SU-DHL-6 (cell line): Measurements from ENCODE around the gene MAGEA12.
"Not testable (repeated sequence)": the region's sequence is repeated elsewhere in the genome, so short reads cannot be mapped to it uniquely, and the experiment has no call there.

Source experiments
- EZH2phosphoT487 ChIP-seq: fragments of 200-600 bp; sonication (generic), shearing (Covaris generic); conservative IDR thresholded peaks from 2 replicates; pipeline ENCODE4 v1.6.1; 2018; ENCODE audit warnings: mild to moderate bottlenecking, antibody characterized with exemption, low read length, moderate library complexity, mixed read lengths
- TF ChIP-seq, protein P1 (sequence below): fragments of 200-600 bp; sonication (generic); IDR thresholded peaks from one replicate; pipeline ENCODE4 v1.5.1; 2017; ENCODE audit warnings: antibody characterized with exemption, mild to moderate bottlenecking, low read length, moderate library complexity; ENCODE audit not compliant: insufficient read depth, poor library complexity, severe bottlenecking

DNA sequence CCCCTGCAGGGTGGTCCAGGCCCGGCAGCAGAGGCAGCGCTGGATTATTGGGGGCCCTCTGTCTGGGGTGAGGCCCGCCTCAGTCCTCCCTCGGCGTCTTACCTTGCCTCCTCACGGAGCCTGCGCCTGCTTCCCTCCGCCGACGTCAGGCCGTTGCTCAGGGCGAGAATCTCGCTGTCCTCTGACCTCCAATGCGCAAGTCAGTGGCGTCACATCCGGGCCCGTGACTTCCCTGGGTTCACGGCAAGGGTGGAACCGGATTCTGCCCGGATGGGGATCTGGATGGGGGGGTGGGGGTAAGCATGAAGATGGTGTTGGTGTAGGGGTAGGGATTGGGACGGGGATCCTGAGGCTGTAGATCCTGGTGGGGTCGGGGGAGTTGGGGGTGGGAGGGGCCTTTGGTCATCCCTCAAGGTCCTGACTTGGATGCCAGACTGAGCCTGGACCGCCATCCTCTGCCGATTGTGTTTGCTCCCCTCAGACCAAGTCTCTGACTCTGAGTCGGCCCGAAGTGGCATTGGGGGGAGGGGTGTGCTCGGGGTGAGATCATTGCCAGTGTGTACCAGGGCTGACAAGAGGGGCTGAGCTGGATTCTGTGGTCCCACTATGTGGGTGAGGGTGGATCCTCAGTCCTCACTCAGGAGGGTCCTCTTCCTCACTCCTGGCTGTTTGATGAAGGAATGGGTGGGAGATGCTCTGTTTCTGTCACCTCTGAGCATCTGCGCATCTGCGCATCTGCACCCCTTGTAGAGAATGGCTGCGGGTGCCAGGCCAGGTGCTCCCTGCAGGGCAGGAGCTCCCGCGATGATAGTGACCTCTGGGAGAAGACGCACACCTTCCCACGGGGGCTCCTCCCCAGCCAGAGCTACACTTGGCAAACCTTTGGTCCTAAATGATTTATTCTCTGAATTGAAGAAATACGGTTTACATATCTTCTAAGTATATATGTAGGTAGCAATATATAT is 20.4 kb downstream of the MAGEA12 start, which contains the start of gene MAGEA2:
- TF ChIP-seq, protein P1, sequence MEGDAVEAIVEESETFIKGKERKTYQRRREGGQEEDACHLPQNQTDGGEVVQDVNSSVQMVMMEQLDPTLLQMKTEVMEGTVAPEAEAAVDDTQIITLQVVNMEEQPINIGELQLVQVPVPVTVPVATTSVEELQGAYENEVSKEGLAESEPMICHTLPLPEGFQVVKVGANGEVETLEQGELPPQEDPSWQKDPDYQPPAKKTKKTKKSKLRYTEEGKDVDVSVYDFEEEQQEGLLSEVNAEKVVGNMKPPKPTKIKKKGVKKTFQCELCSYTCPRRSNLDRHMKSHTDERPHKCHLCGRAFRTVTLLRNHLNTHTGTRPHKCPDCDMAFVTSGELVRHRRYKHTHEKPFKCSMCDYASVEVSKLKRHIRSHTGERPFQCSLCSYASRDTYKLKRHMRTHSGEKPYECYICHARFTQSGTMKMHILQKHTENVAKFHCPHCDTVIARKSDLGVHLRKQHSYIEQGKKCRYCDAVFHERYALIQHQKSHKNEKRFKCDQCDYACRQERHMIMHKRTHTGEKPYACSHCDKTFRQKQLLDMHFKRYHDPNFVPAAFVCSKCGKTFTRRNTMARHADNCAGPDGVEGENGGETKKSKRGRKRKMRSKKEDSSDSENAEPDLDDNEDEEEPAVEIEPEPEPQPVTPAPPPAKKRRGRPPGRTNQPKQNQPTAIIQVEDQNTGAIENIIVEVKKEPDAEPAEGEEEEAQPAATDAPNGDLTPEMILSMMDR: not testable (repeated sequence)
- TF ChIP-seq EZH2phosphoT487: not testable (repeated sequence)
